HCT116 (cell line): Measurements from ENCODE around the gene FAM156B. TPM values are rescaled to one million over a fixed set of nuclear protein-coding genes. Genes with fewer than 3 reads are reported as not detected.
"Not testable (repeated sequence)": the region's sequence is repeated elsewhere in the genome, so short reads cannot be mapped to it uniquely, and the experiment has no call there.

Experiments used
- ATAC-seq: fragments of 200-7000 bp; cut with Tn5 transposase; 2 replicates; pipeline ENCODE4 v1.9.1; 2020; ENCODE audit warnings: mild to moderate bottlenecking, moderate library complexity
- BruUV-seq: library from RNA; stranded (reverse); fragments of 400-500 nt; replicated peaks from 2 replicates; lab custom pipeline; 2021; lab: Mats Ljungman, UMichigan
- CTCF ChIA-PET: fragments of 300-600 bp; sonication (Branson Sonifier 250); formaldehyde crosslinking; loops from one replicate; lab custom pipeline; 2021; ENCODE audit warnings: antibody characterized with exemption; lab: Charles Lee
- POLR2A ChIA-PET: fragments of 300-600, 350-600 bp; sonication (Branson Sonifier 250); formaldehyde crosslinking; loops from one replicate; lab custom pipeline; 2021; ENCODE audit warnings: antibody characterized with exemption; lab: Charles Lee
- RAD21 ChIA-PET, 2 experiments: fragments of 300-600 bp; sonication (Branson Sonifier 250); formaldehyde crosslinking; loops; one replicate each; lab custom pipeline; 2023; ENCODE audit warnings: low total read pairs in 2 of 2; ENCODE audit not compliant: uncharacterized antibody in 2 of 2, unreplicated experiment in 2 of 2, low non-redundant PET in 1 of 2; lab: Charles Lee
- DNase-seq: peaks from one replicate; pipeline ENCODE4 v3.0.0-alpha.2; 2010; ENCODE audit warnings: low read depth, low spot score
- H2AFZ ChIP-seq: fragments of 200-600 bp; shearing (Covaris generic), sonication (generic); 2 replicates; pipeline ENCODE4 v1.6.1; 2017; ENCODE audit warnings: low read depth, mixed run types, mixed read lengths, antibody characterized with exemption, low read length; ENCODE audit not compliant: poor library complexity, severe bottlenecking
- H3K27ac ChIP-seq: 2 replicates; pipeline ENCODE4 v1.5.1; 2012; ENCODE audit warnings: low read depth, low read length
- H3K27me3 ChIP-seq: fragments of 200-600 bp; sonication (generic); 2 replicates; pipeline ENCODE4 v1.6.1; 2016; ENCODE audit warnings: mixed run types, low read length, mixed read lengths; ENCODE audit not compliant: insufficient read depth
- H3K36me3 ChIP-seq, 2 experiments: fragments of 200-500 bp in 1 of 2; fragments of 200-600 bp in 1 of 2; sonication (Bioruptor generic) in 1 of 2; sonication (generic) in 1 of 2; 2 replicates each; pipeline versions ENCODE4 v1.5.1 to v1.6.1; 2014 to 2016; ENCODE audit warnings: low read length in 2 of 2, inconsistent platforms in 1 of 2, mixed read lengths in 1 of 2, mixed run types in 1 of 2; ENCODE audit not compliant: insufficient read depth in 2 of 2, control insufficient read depth in 1 of 2
- H3K4me1 ChIP-seq, 2 experiments: fragments of 200-600 bp in 1 of 2; sonication (generic) in 1 of 2; 2 replicates each; pipeline versions ENCODE4 v1.5.1 to v1.6.1; 2012 to 2017; ENCODE audit warnings: low read length in 2 of 2, inconsistent platforms in 1 of 2, mild to moderate bottlenecking in 1 of 2, mixed read lengths in 1 of 2, mixed run types in 1 of 2, moderate library complexity in 1 of 2; ENCODE audit not compliant: insufficient read depth in 2 of 2, control insufficient read depth in 1 of 2
- H3K4me2 ChIP-seq: fragments of 200-600 bp; sonication (generic); 2 replicates; pipeline ENCODE4 v1.6.1; 2017; ENCODE audit warnings: mixed run types, low read length, mixed read lengths
- H3K4me3 ChIP-seq, 2 experiments: fragments of 200-600 bp in 1 of 2; sonication (generic) in 1 of 2; replicated peaks in 1 of 2; 2 replicates each; pipeline ENCODE4 v1.5.1; 2011 to 2016; ENCODE audit warnings: low read length in 2 of 2, control low read depth in 1 of 2, low read depth in 1 of 2, mild to moderate bottlenecking in 1 of 2, mixed read lengths in 1 of 2, mixed run types in 1 of 2
- H3K79me2 ChIP-seq: fragments of 200-600 bp; sonication (generic); 2 replicates; pipeline ENCODE4 v1.6.1; 2017; ENCODE audit warnings: mild to moderate bottlenecking, mixed run types, low read length, moderate library complexity, mixed read lengths; ENCODE audit not compliant: insufficient read depth
- H3K9ac ChIP-seq: fragments of 200-600 bp; sonication (generic); 2 replicates; pipeline ENCODE4 v1.6.1; 2016; ENCODE audit warnings: low read length, mixed read lengths
- H3K9me2 ChIP-seq: fragments of 200-600 bp; sonication (generic), shearing (Covaris generic); 2 replicates; pipeline ENCODE4 v1.6.1; 2017; ENCODE audit warnings: mixed run types, mild to moderate bottlenecking, moderate library complexity; ENCODE audit not compliant: insufficient read depth
- H3K9me3 ChIP-seq, 2 experiments: fragments of 200-500 bp in 1 of 2; fragments of 200-600 bp in 1 of 2; sonication (Bioruptor generic) in 1 of 2; sonication (generic) in 1 of 2; 2 replicates each; pipeline ENCODE4 v1.6.1; 2014 to 2017; ENCODE audit warnings: low read length in 2 of 2, mixed read lengths in 2 of 2, inconsistent platforms in 1 of 2, low read depth in 1 of 2, mild to moderate bottlenecking in 1 of 2, mixed run types in 1 of 2, moderate library complexity in 1 of 2; ENCODE audit not compliant: control insufficient read depth in 1 of 2, insufficient read depth in 1 of 2
- H4K20me1 ChIP-seq: fragments of 200-600 bp; sonication (generic), shearing (Covaris generic); 2 replicates; pipeline ENCODE4 v1.6.1; 2017; ENCODE audit warnings: mixed run types, mild to moderate bottlenecking, moderate library complexity; ENCODE audit not compliant: insufficient read depth
- CEBPB ChIP-seq: IDR thresholded peaks from 2 replicates; pipeline ENCODE4 v1.6.1; 2012; ENCODE audit warnings: low read depth
- EZH2 ChIP-seq: fragments of 200-600 bp; sonication (generic); IDR thresholded peaks from 2 replicates; pipeline ENCODE4 v1.6.1; 2017; ENCODE audit warnings: antibody characterized with exemption, mixed run types
- JUND ChIP-seq: IDR thresholded peaks from 2 replicates; pipeline ENCODE4 v1.6.1; 2012
- POLR2AphosphoS5 ChIP-seq: IDR thresholded peaks from 2 replicates; pipeline ENCODE4 v1.6.1; 2011; ENCODE audit warnings: mild to moderate bottlenecking, low read depth, low read length, moderate library complexity
- SRF ChIP-seq: IDR thresholded peaks from 2 replicates; pipeline ENCODE4 v1.6.1; 2012; ENCODE audit warnings: low read depth
- intact Hi-C: fragments of 100-400 bp; cut with micrococcal nuclease; formaldehyde crosslinking; loops from 2 replicates; pipeline ENCODE4 v1.10.0; 2022
- total RNA-seq: library from RNA; stranded (reverse); gene quantifications from one replicate; pipeline ENCODE4 v1.2.1, GENCODE V29; 2021; ENCODE audit not compliant: unreplicated experiment

The FAM156B gene
- total RNA-seq, 1 experiment from 2014 or later = 13.5 TPM

DNA sequence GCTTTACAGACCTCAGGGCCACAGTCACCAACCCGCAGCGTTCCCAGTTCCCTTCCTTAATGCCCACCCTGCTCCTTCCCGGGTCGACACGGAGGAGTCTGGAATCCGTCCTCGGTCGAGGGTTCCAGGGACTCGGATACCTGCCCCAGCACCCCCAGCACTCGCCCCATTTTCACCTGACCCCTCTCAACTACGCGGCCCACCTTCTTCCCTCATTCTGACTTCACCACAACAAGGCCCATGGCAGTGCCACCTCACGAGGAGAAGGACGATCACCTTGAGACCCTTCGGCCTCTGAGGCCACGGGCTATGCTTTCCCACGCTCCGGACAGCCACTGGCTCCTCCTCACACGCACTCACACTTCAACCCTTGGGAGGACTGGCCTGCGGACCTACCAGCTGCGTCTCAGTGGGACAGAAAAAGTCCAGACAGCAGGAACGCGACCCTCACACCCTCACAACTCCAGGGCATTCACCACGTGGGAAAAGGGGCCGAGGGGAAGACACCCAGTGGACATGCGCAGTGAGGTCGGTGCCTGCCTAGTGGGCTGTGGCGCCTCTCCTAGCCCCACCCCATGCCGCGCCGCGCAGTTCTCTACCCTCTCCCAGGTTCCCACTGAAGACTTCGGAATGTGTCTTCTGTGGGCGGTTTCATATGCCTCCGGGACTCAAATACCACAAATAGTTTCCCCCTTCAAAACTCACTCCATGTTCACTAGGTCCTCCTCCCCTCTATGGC lies 29.4 kb upstream of the FAM156B start, which contains the start of gene XAGE3 (continued):
- TF ChIP-seq CEBPB = no peak
- TF ChIP-seq EZH2 = no peak
- no peak for TF ChIP-seq POLR2AphosphoS5
- no peak for TF ChIP-seq SRF

GRCh38 chrX:52870046-52870445 lies 27.1 kb upstream of the FAM156B start:
- no peak overlapping the region for H3K4me2 ChIP-seq
- no peaks in the 10 kb centered on the region for H3K9me3 ChIP-seq
- CTCF ChIA-PET = no interaction called here
- ATAC-seq = no peak
- POLR2A ChIA-PET = no interaction called here
- H3K79me2 ChIP-seq = no peaks in the 10 kb centered on the region
- H3K36me3 ChIP-seq = no peaks in the 10 kb centered on the region
- BruUV-seq = no TSS peak
- no peak for DNase-seq
- H2AFZ ChIP-seq = no peak overlapping the region
- no peaks in the 10 kb centered on the region for H3K4me1 ChIP-seq
- TF ChIP-seq JUND = no peak
- peaks cover 15% of the 10 kb centered on the region; the same call in 1 of the 2 replicates for H3K27me3 ChIP-seq
- intact Hi-C loops = no loop called here
- H3K9me2 ChIP-seq = no peaks in the 10 kb centered on the region
- no peak overlapping the region for H3K9ac ChIP-seq
- no peak overlapping the region for H3K27ac ChIP-seq
- no peak overlapping the region for H3K4me3 ChIP-seq
- H4K20me1 ChIP-seq = no peaks in the 10 kb centered on the region
- RAD21 ChIA-PET = no interaction called here

GRCh38 chrX:52873825-52874224 lies 23.3 kb upstream of the FAM156B start:
- BruUV-seq, DNase-seq, H2AFZ ChIP-seq, RAD21 ChIA-PET, POLR2A ChIA-PET, CTCF ChIA-PET, H3K36me3 ChIP-seq, H4K20me1 ChIP-seq, H3K4me2 ChIP-seq, H3K9me2 ChIP-seq, H3K9ac ChIP-seq, H3K9me3 ChIP-seq, ATAC-seq, intact Hi-C loops, H3K4me3 ChIP-seq, H3K27ac ChIP-seq, H3K4me1 ChIP-seq, H3K79me2 ChIP-seq: not testable (repeated sequence)
- H3K27me3 ChIP-seq = peaks cover 15% of the 10 kb centered on the region; the same call in 1 of the 2 replicates
